GM15510 (cell line): ENCODE data around the gene LRMDA.

ENCODE experiments used
- POLR2A ChIP-seq: IDR thresholded peaks from 3 replicates; pipeline ENCODE4 v1.6.1; 2011; ENCODE audit warnings: borderline replicate concordance; ENCODE audit not compliant: insufficient read length; ENCODE audit errors: extremely low read depth

LRMDA gene

GRCh38 chr10:75398692-75399460 is 32.5 kb upstream of the LRMDA start:
- no peak for TF ChIP-seq POLR2A

GRCh38 chr10:75399461-75400162 is 31.8 kb upstream of the LRMDA start:
- TF ChIP-seq POLR2A: no peak

GRCh38 chr10:75400163-75400770 is 31.2 kb upstream of the LRMDA start:
- TF ChIP-seq POLR2A: no peak

GRCh38 chr10:75400771-75401568 is 30.5 kb upstream of the LRMDA start:
- TF ChIP-seq POLR2A: no peak

- TF ChIP-seq POLR2A: peak; percentile 41
Measured at GRCh38 chr10:75401569-75402485, 29.6 kb upstream of the LRMDA start, which contains the start of gene ZNF503. Gene ZNF503 (minus strand): TSS chr10:75401764. CDS start chr10:75401419, 345 bp downstream.

GRCh38 chr10:75402486-75403143 is 28.8 kb upstream of the LRMDA start:
- no peak for TF ChIP-seq POLR2A

GRCh38 chr10:75403144-75403938 is 28.1 kb upstream of the LRMDA start:
- TF ChIP-seq POLR2A: no peak

GRCh38 chr10:75403939-75404814 is 27.2 kb upstream of the LRMDA start:
- no peak for TF ChIP-seq POLR2A

- no peak for TF ChIP-seq POLR2A
Measured at GRCh38 chr10:75404815-75405597, 26.4 kb upstream of the LRMDA start.

GRCh38 chr10:75405598-75406461 is 25.6 kb upstream of the LRMDA start:
- no peak for TF ChIP-seq POLR2A
